Natural killer cell (primary cell): ENCODE measurements around the gene ADGRG7. TPM values are rescaled to one million over a fixed set of nuclear protein-coding genes. Genes with fewer than 3 reads are reported as not detected.

ENCODE experiments used
- ATAC-seq, 3 donors: fragments of 150-1000 bp in 2 of 3; fragments of 200-7000 bp in 1 of 3; cut with Tn5 transposase; 1 replicate in 1 of 3; 2 replicates in 2 of 3; pipeline ENCODE4 v1.10.0; 2021; ENCODE audit warnings: mild to moderate bottlenecking in 2 of 3, moderate library complexity in 2 of 3
- DNase-seq, 2 donors: peaks; one replicate each; pipeline versions ENCODE4 v3.0.0 to v3.0.0-alpha.2; 2013 to 2021; ENCODE audit warnings: mixed read lengths in 1 of 2
- H3K27ac ChIP-seq: one replicate; pipeline ENCODE4 v1.5.1; 2013; ENCODE audit warnings: mild to moderate bottlenecking, low read length
- H3K27me3 ChIP-seq: one replicate; pipeline ENCODE4 v1.6.1; 2013; ENCODE audit warnings: low read length; ENCODE audit not compliant: control insufficient read depth, insufficient read depth
- H3K36me3 ChIP-seq: one replicate; pipeline ENCODE4 v1.6.1; 2013; ENCODE audit warnings: low read length; ENCODE audit not compliant: control insufficient read depth, insufficient read depth
- H3K4me1 ChIP-seq: one replicate; pipeline ENCODE4 v1.6.1; 2013; ENCODE audit warnings: low read length; ENCODE audit not compliant: control insufficient read depth, insufficient read depth
- H3K4me3 ChIP-seq: one replicate; pipeline ENCODE4 v1.5.1; 2013; ENCODE audit warnings: low read length
- H3K9me3 ChIP-seq: one replicate; pipeline ENCODE4 v1.6.1; 2013; ENCODE audit warnings: low read length; ENCODE audit not compliant: control insufficient read depth, insufficient read depth
- H3K27ac Mint-ChIP-seq, 2 donors: one replicate each; pipeline ENCODE4 v1.8.0; 2022; ENCODE audit warnings: mild to moderate bottlenecking in 2 of 2, mixed read lengths in 2 of 2, moderate library complexity in 1 of 2
- H3K27me3 Mint-ChIP-seq, 2 donors: one replicate each; pipeline ENCODE4 v1.8.0; 2022; ENCODE audit warnings: low read depth in 2 of 2, mixed read lengths in 2 of 2
- H3K36me3 Mint-ChIP-seq: one replicate; pipeline ENCODE4 v1.8.0; 2022; ENCODE audit warnings: mixed read lengths
- H3K4me1 Mint-ChIP-seq, 2 donors: one replicate each; pipeline ENCODE4 v1.8.0; 2022; ENCODE audit warnings: mixed read lengths in 2 of 2
- H3K4me3 Mint-ChIP-seq: one replicate; pipeline ENCODE4 v1.8.0; 2022; ENCODE audit warnings: mild to moderate bottlenecking, moderate library complexity, mixed read lengths
- H3K9me3 Mint-ChIP-seq, 2 donors: one replicate each; pipeline ENCODE4 v1.8.0; 2022; ENCODE audit warnings: mixed read lengths in 2 of 2
- CTCF ChIP-seq: fragments of 200-600 bp; IDR thresholded peaks from one replicate; pipeline ENCODE4 v1.8.0; 2022; ENCODE audit warnings: antibody characterized with exemption
- WGBS: methylation state at CpG from one replicate; pipeline ENCODE4 v1.1.7; 2013; ENCODE audit warnings: missing lambda C conversion rate; ENCODE audit not compliant: insufficient coverage; 5-methylcytosine and 5-hydroxymethylcytosine counted together
- intact Hi-C: fragments of 100-400 bp; cut with micrococcal nuclease; formaldehyde crosslinking; loops from one replicate; pipeline ENCODE4 v1.14.2; 2022
- total RNA-seq, 4 donors: library from RNA; stranded (reverse); fragments of 120-200 nt in 1 of 4; gene quantifications; one replicate each; pipeline versions ENCODE4 v1.2.3 to v1.2.4, GENCODE V29; 2013 to 2022

ADGRG7 gene
- total RNA-seq, 3 donors from 2014 or later (not counting 1 experiment from before 2014, with no cell fraction given), result not detected

DNA sequence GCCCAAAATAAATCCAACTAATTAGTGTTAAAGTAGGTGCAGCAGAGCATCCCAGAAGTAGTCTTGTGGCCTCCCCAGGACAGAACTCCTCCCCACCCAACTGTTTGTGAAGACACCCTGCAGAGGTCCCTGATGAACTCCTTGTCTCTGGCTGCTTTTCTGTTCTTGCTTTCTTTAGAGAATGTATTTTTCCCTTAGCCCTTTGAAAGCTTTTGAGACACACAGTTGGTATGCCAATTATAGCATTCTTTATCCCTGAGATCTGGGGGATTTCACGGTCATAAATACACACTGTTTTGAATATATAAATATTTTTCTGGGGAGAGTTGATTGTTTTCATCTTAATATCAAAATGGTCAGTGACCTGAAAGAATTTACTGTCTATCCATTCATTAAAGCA lies 109.7 kb downstream of the ADGRG7 start:
- Mint-ChIP-seq H3K36me3 (peaks cover 26% of the 10 kb centered on the region), H3K4me3 (no peak overlapping the region), H3K9me3 (no peaks in the 10 kb centered on the region), H3K27me3 (no peaks in the 10 kb centered on the region), H3K4me1 (peaks cover 29 to 35% of the 10 kb centered on the region in 2 donors), H3K27ac (no peak overlapping the region)
- ATAC-seq (no peak), DNase-seq (no peak)
- no peak overlapping the region for H3K27ac ChIP-seq
- whole genome bisulfite sequencing, result no CpG with 5 or more reads among the region's 1 CpG
- H3K27me3 ChIP-seq, result no peaks in the 10 kb centered on the region
- peaks cover 40% of the 10 kb centered on the region for H3K36me3 ChIP-seq
- TF ChIP-seq CTCF, result no peak
- no peak overlapping the region for H3K4me3 ChIP-seq
- H3K4me1 ChIP-seq, result no peaks in the 10 kb centered on the region
- no peaks in the 10 kb centered on the region for H3K9me3 ChIP-seq
- intact Hi-C loops, result no loop called here

DNA sequence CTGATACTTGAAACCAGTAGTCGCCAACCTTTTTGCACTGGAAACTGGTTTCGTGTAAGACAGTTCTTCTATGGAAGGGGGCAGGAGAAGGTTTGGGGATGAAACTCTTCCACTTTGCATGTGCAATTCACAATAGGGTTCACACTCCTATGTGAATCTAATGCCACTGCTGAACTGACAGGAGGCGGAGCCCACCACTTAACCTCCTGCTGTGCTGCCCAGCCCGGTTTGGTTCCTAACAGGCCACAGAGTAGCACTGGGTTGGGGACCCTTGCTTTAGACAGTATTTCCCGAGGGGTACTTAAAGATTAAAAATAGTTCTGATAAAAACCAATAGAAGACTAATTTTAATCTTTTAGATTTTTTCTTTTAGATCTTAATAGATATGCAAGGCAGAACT lies 111.0 kb downstream of the ADGRG7 start:
- Histone ChIP-seq H3K36me3 (peaks cover 34% of the 10 kb centered on the region), H3K9me3 (no peaks in the 10 kb centered on the region), H3K4me1 (no peaks in the 10 kb centered on the region), H3K27me3 (no peaks in the 10 kb centered on the region), H3K27ac (no peak overlapping the region), H3K4me3 (no peak overlapping the region)
- intact Hi-C loops, result no loop called here
- no peak overlapping the region for H3K27ac Mint-ChIP-seq
- 95% methylated on average over 3 of the region's 5 CpGs for WGBS
- no peaks in the 10 kb centered on the region for H3K9me3 Mint-ChIP-seq
- ATAC-seq, result no peak
- no peak for DNase-seq
- H3K36me3 Mint-ChIP-seq, result peaks cover 17% of the 10 kb centered on the region
- H3K4me1 Mint-ChIP-seq, result peaks cover 20 to 26% of the 10 kb centered on the region in 2 donors
- H3K4me3 Mint-ChIP-seq, result no peak overlapping the region
- no peak for TF ChIP-seq CTCF
- no peaks in the 10 kb centered on the region for H3K27me3 Mint-ChIP-seq

DNA sequence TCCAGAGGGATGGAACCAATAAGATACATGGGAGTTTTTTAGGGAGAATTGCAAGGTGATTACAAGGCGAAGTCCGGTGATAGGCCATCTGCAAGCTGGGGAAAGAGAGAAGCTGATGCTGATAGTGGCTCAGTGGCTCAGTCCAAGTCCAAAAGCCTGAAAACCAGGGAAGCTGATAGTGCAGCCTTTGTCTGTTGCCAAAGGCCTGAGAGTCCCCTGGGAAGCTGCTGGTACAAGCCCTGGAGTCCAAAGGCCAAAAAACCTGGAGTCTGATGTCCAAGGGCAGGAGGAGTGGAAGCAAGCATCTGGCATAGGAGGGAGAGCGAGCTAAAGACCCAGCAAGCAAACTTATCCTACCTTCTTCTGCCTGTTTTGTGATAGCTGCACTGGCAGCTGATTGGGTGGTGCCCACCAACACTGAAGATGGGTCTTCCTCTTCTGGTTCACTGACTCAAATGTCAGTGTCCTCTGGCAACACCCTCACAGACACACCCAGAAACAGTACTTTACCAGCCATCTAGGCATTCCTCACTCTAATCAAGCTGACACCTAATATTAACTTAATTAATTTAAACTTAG lies 116.6 kb downstream of the ADGRG7 start:
- ATAC-seq (no peak), DNase-seq (no peak)
- Mint-ChIP-seq H3K27ac (peak overlapping the region in 1 of 2 donors; percentile 65), H3K4me3 (no peak overlapping the region), H3K36me3 (peaks cover 13% of the 10 kb centered on the region), H3K9me3 (no peaks in the 10 kb centered on the region), H3K27me3 (no peaks in the 10 kb centered on the region), H3K4me1 (peaks cover 11 to 14% of the 10 kb centered on the region in 2 donors)
- Histone ChIP-seq H3K9me3 (no peaks in the 10 kb centered on the region), H3K36me3 (peaks cover 49% of the 10 kb centered on the region), H3K4me3 (no peak overlapping the region), H3K27ac (no peak overlapping the region), H3K4me1 (no peaks in the 10 kb centered on the region), H3K27me3 (no peaks in the 10 kb centered on the region)
- over 99% methylated on average over 3 of the region's 3 CpGs for WGBS
- TF ChIP-seq CTCF, result no peak
- intact Hi-C loops, result no loop called here

DNA sequence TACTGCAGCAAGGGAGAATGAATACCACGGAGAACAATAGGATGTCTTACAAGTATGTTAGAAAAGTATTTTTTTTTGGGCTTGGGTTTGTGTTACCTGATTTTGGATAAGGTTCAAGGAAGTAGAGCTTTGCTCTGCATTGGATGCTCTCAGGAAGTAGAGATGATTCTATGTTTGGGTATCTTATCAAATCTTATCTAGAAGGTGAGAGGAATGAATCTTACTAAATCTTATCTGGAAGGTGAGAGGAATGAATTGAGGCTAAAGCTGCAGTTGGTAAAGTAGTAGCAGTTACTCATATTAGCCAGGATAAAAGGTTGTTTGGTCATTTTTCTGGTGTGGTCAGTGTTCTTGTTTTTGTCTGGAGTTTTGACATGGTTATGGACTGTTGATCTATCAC lies 117.3 kb downstream of the ADGRG7 start:
- no peaks in the 10 kb centered on the region for H3K9me3 Mint-ChIP-seq
- ATAC-seq (no peak), DNase-seq (no peak)
- no peaks in the 10 kb centered on the region for H3K9me3 ChIP-seq
- H3K4me1 ChIP-seq, result no peaks in the 10 kb centered on the region
- H3K27ac Mint-ChIP-seq, result peak overlapping the region; percentile 3 to 65
- H3K4me1 Mint-ChIP-seq, result peaks cover 11 to 14% of the 10 kb centered on the region in 2 donors
- H3K4me3 Mint-ChIP-seq, result no peak overlapping the region
- intact Hi-C loops, result no loop called here
- peaks cover 45% of the 10 kb centered on the region for H3K36me3 ChIP-seq
- H3K27ac ChIP-seq, result no peak overlapping the region
- 100% methylated on average over 1 of the region's 1 CpG for WGBS
- H3K27me3 Mint-ChIP-seq, result no peaks in the 10 kb centered on the region
- H3K4me3 ChIP-seq, result no peak overlapping the region
- TF ChIP-seq CTCF, result no peak
- no peaks in the 10 kb centered on the region for H3K27me3 ChIP-seq
- peaks cover 9% of the 10 kb centered on the region for H3K36me3 Mint-ChIP-seq
